IMR-90 (cell line): Measurements from ENCODE around the gene MAGEF1. TPM values are rescaled to one million over a fixed set of nuclear protein-coding genes. Genes with fewer than 3 reads are reported as not detected.

Experiments
- ATAC-seq: fragments of 200-7000 bp; cut with Tn5 transposase; 2 replicates; pipeline ENCODE4 v1.9.1; 2020; ENCODE audit warnings: low read depth, mild to moderate bottlenecking, moderate library complexity
- BruUV-seq: library from RNA; stranded (reverse); fragments of 400-500 nt; replicated peaks from 2 replicates; lab custom pipeline; 2021; lab: Mats Ljungman, UMichigan
- CTCF ChIA-PET: fragments of 300-600 bp; formaldehyde crosslinking; extraction: SDS; loops from one replicate; lab custom pipeline; 2021; ENCODE audit warnings: antibody characterized with exemption; lab: Yijun Ruan, JAX
- POLR2A ChIA-PET: fragments of 300-600 bp; sonication (Branson Sonifier 250); formaldehyde crosslinking; loops from one replicate; lab custom pipeline; 2022; ENCODE audit warnings: antibody characterized with exemption; ENCODE audit not compliant: unreplicated experiment; lab: Charles Lee
- DNase-seq: peaks from one replicate; pipeline ENCODE4 v3.0.0; 2013
- H2AFZ ChIP-seq: replicated peaks from 2 replicates; pipeline ENCODE3; 2013; ENCODE audit warnings: low read length, mild to moderate bottlenecking; ENCODE audit not compliant: poor library complexity
- H2AK5ac ChIP-seq: 2 replicates; pipeline ENCODE4 v1.6.1; 2013; ENCODE audit warnings: low read depth, low read length, inconsistent platforms
- H2AK9ac ChIP-seq: replicated peaks from 2 replicates; pipeline ENCODE3; 2013; ENCODE audit warnings: mild to moderate bottlenecking, low read depth, low read length, moderate library complexity; ENCODE audit not compliant: poor library complexity
- H2BK120ac ChIP-seq: 2 replicates; pipeline ENCODE4 v1.6.1; 2013; ENCODE audit warnings: low read depth, low read length, inconsistent platforms
- H2BK15ac ChIP-seq: 3 replicates; pipeline ENCODE4 v1.6.1; 2013; ENCODE audit warnings: low read depth, low read length, inconsistent platforms
- H2BK20ac ChIP-seq: 2 replicates; pipeline ENCODE4 v1.6.1; 2013; ENCODE audit warnings: low read depth, mild to moderate bottlenecking, inconsistent platforms, low read length, moderate library complexity
- H2BK5ac ChIP-seq: 2 replicates; pipeline ENCODE4 v1.6.1; 2013; ENCODE audit warnings: mild to moderate bottlenecking, low read depth, low read length, inconsistent platforms; ENCODE audit not compliant: poor library complexity, severe bottlenecking
- H3K14ac ChIP-seq: replicated peaks from 2 replicates; pipeline ENCODE4 v1.6.1; 2013; ENCODE audit warnings: low read depth, low read length, inconsistent platforms
- H3K18ac ChIP-seq: 2 replicates; pipeline ENCODE4 v1.6.1; 2013; ENCODE audit warnings: low read depth, low read length, control low read depth
- H3K23ac ChIP-seq: 2 replicates; pipeline ENCODE4 v1.6.1; 2013; ENCODE audit warnings: low read depth, low read length, inconsistent platforms
- H3K27ac ChIP-seq: 2 replicates; pipeline ENCODE4 v1.5.1; 2013; ENCODE audit warnings: mild to moderate bottlenecking, control low read depth, low read length; ENCODE audit not compliant: insufficient read depth
- H3K27me3 ChIP-seq: 2 replicates; pipeline ENCODE4 v1.6.1; 2013; ENCODE audit warnings: low read length; ENCODE audit not compliant: control insufficient read depth, insufficient read depth
- H3K36me3 ChIP-seq: 2 replicates; pipeline ENCODE4 v1.6.1; 2013; ENCODE audit warnings: low read length, mixed read lengths; ENCODE audit not compliant: control insufficient read depth, insufficient read depth
- H3K4ac ChIP-seq: 2 replicates; pipeline ENCODE4 v1.6.1; 2013; ENCODE audit warnings: low read depth, low read length, inconsistent platforms
- H3K4me1 ChIP-seq: 2 replicates; pipeline ENCODE4 v1.6.1; 2013; ENCODE audit warnings: low read length, mixed read lengths; ENCODE audit not compliant: control insufficient read depth, insufficient read depth
- H3K4me2 ChIP-seq: 2 replicates; pipeline ENCODE4 v1.6.1; 2013; ENCODE audit warnings: low read depth, mild to moderate bottlenecking, control low read depth, low read length, moderate library complexity
- H3K4me3 ChIP-seq: 2 replicates; pipeline ENCODE4 v1.5.1; 2013; ENCODE audit warnings: low read depth, mild to moderate bottlenecking, control low read depth, low read length, moderate library complexity; ENCODE audit not compliant: insufficient read depth
- H3K56ac ChIP-seq: 2 replicates; pipeline ENCODE4 v1.6.1; 2013; ENCODE audit warnings: low read length, inconsistent platforms; ENCODE audit not compliant: insufficient read depth; ENCODE audit errors: extremely low read depth
- H3K79me1 ChIP-seq, 2 experiments: 2 replicates each; pipeline ENCODE4 v1.6.1; 2013; ENCODE audit warnings: low read length in 2 of 2, inconsistent platforms in 1 of 2, low read depth in 1 of 2
- H3K9ac ChIP-seq: 2 replicates; pipeline ENCODE4 v1.6.1; 2013; ENCODE audit warnings: low read depth, low read length, control low read depth
- H3K9me1 ChIP-seq: 2 replicates; pipeline ENCODE4 v1.6.1; 2013; ENCODE audit warnings: low read length, inconsistent platforms; ENCODE audit not compliant: insufficient read depth
- H3K9me3 ChIP-seq: 2 replicates; pipeline ENCODE4 v1.6.1; 2013; ENCODE audit warnings: low read length; ENCODE audit not compliant: control insufficient read depth, insufficient read depth
- H4K20me1 ChIP-seq: 2 replicates; pipeline ENCODE4 v1.6.1; 2013; ENCODE audit warnings: low read length, inconsistent platforms; ENCODE audit not compliant: insufficient read depth
- H4K5ac ChIP-seq: 2 replicates; pipeline ENCODE4 v1.6.1; 2013; ENCODE audit warnings: mild to moderate bottlenecking, low read depth, low read length, control low read depth
- H4K8ac ChIP-seq, 2 experiments: 2 replicates each; pipeline ENCODE4 v1.6.1; 2013; ENCODE audit warnings: low read depth in 2 of 2, low read length in 2 of 2, control low read depth in 1 of 2, inconsistent platforms in 1 of 2
- H4K91ac ChIP-seq: 2 replicates; pipeline ENCODE4 v1.6.1; 2013; ENCODE audit warnings: low read depth, low read length, inconsistent platforms; ENCODE audit not compliant: insufficient read depth
- ELK1 ChIP-seq: fragments of 150-350 bp; IDR thresholded peaks from 2 replicates; pipeline ENCODE4 v1.6.1; 2016; ENCODE audit warnings: low read depth, mild to moderate bottlenecking, low read length, moderate library complexity, borderline replicate concordance
- MAFK ChIP-seq: IDR thresholded peaks from 2 replicates; pipeline ENCODE4 v1.6.1; 2012; ENCODE audit warnings: low read depth, low read length, improper control_type of control experiment
- SMC3 ChIP-seq: fragments of 150-350 bp; IDR thresholded peaks from 2 replicates; pipeline ENCODE4 v1.6.1; 2016; ENCODE audit warnings: low read depth, mild to moderate bottlenecking, antibody characterized with exemption, low read length, moderate library complexity
- WGBS, 2 experiments: methylation state at CpG; one replicate each; pipeline versions ENCODE4 v1.1.5 to v1.1.7; 2013; ENCODE audit warnings: missing lambda C conversion rate in 2 of 2; ENCODE audit not compliant: insufficient read length in 1 of 2; ENCODE audit errors: extremely low coverage in 2 of 2; 5-methylcytosine and 5-hydroxymethylcytosine counted together
- dilution Hi-C: fragments of 300-500 bp; cut with HindIII; formaldehyde crosslinking; loops from one replicate; pipeline ENCODE4 v1.14.3; 2018; ENCODE audit warnings: low sequenced_read_pairs; ENCODE audit not compliant: unreplicated experiment
- in situ Hi-C: fragments of 300-500 bp; cut with MboI; formaldehyde crosslinking; loops from 3 replicates; pipeline ENCODE4 v1.14.3; 2019; ENCODE audit warnings: low sequenced_read_pairs, inconsistent platforms, mixed read lengths
- intact Hi-C: fragments of 100-400 bp; cut with micrococcal nuclease; formaldehyde crosslinking; loops from 2 replicates; pipeline ENCODE4 v1.10.0; 2022
- polyA plus RNA-seq, 3 experiments: library from polyadenylated mRNA; depleted of rRNA; stranded (reverse); fragments of >200 nt; gene quantifications; 2 replicates each; pipeline ENCODE4 v1.2.3, GENCODE V29; 2012; ENCODE audit warnings: low replicate concordance in 1 of 3
- total RNA-seq: library from RNA; depleted of rRNA; stranded (reverse); fragments of >200 nt; gene quantifications from 2 replicates; pipeline ENCODE4 v1.2.3, GENCODE V29; 2012
- TF ChIP-seq, protein P1 (sequence below): conservative IDR thresholded peaks from 2 replicates; pipeline ENCODE4 v1.5.1; 2012; ENCODE audit warnings: mild to moderate bottlenecking, low read depth, low read length, improper control_type of control experiment

The MAGEF1 gene
- total and polyA plus RNA-seq, 2 of the 4 experiments (the other 2 are of a cell fraction) = 10.6 to 19.4 TPM

GRCh38 chr3:184731786-184732537 lies 20.1 kb upstream of the MAGEF1 start:
- no peak overlapping the region for H4K91ac ChIP-seq
- ATAC-seq (no peak), DNase-seq (no peak)
- TF ChIP-seq, protein P1, sequence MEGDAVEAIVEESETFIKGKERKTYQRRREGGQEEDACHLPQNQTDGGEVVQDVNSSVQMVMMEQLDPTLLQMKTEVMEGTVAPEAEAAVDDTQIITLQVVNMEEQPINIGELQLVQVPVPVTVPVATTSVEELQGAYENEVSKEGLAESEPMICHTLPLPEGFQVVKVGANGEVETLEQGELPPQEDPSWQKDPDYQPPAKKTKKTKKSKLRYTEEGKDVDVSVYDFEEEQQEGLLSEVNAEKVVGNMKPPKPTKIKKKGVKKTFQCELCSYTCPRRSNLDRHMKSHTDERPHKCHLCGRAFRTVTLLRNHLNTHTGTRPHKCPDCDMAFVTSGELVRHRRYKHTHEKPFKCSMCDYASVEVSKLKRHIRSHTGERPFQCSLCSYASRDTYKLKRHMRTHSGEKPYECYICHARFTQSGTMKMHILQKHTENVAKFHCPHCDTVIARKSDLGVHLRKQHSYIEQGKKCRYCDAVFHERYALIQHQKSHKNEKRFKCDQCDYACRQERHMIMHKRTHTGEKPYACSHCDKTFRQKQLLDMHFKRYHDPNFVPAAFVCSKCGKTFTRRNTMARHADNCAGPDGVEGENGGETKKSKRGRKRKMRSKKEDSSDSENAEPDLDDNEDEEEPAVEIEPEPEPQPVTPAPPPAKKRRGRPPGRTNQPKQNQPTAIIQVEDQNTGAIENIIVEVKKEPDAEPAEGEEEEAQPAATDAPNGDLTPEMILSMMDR = no peak
- peak; percentile 22; the same call in 1 of the 2 replicates for TF ChIP-seq MAFK
- no peak for TF ChIP-seq ELK1
- TF ChIP-seq SMC3 = no peak
- H3K14ac ChIP-seq = no peak overlapping the region
- H2BK120ac ChIP-seq = no peak overlapping the region
- H4K8ac ChIP-seq = no peak overlapping the region
- H3K27me3 ChIP-seq = peaks cover 18% of the 10 kb centered on the region
- no CpG with 5 or more reads among the region's 11 CpGs for WGBS, 2 experiments
- no peak overlapping the region for H3K56ac ChIP-seq
- no peak overlapping the region for H2AK9ac ChIP-seq
- H3K79me1 ChIP-seq = no peaks in the 10 kb centered on the region
- no peak overlapping the region for H3K4ac ChIP-seq
- in situ Hi-C loops (no loop called here), intact Hi-C loops (no loop called here), dilution Hi-C loops (no loop called here)
- H4K20me1 ChIP-seq = no peaks in the 10 kb centered on the region
- BruUV-seq = no TSS peak
- ChIA-PET CTCF (interaction anchor here (0.6 kb wide), 1 partner anchor 9 kb away, joined by 3 read pairs; no protein-coding TSS in a partner anchor), POLR2A (no interaction called here)
- no peaks in the 10 kb centered on the region; the same call in 1 of the 2 replicates for H3K4me1 ChIP-seq
- H4K5ac ChIP-seq = no peak overlapping the region
- H2AFZ ChIP-seq = no peak overlapping the region
- H3K4me3 ChIP-seq = no peak overlapping the region
- no peak overlapping the region for H3K18ac ChIP-seq
- no peaks in the 10 kb centered on the region for H3K36me3 ChIP-seq
- H2BK5ac ChIP-seq = no peak overlapping the region
- H2AK5ac ChIP-seq = no peak overlapping the region
- no peak overlapping the region for H2BK15ac ChIP-seq
- no peaks in the 10 kb centered on the region; the same call in 1 of the 2 replicates for H3K9me1 ChIP-seq
- no peak overlapping the region for H3K27ac ChIP-seq
- no peak overlapping the region for H3K23ac ChIP-seq
- no peak overlapping the region for H3K9ac ChIP-seq
- H2BK20ac ChIP-seq = no peak overlapping the region
- H3K9me3 ChIP-seq = no peaks in the 10 kb centered on the region
- H3K4me2 ChIP-seq = no peak overlapping the region
